Measurements from ENCODE around the gene JAG2. TPM values are rescaled to one million over a fixed set of nuclear protein-coding genes. Genes with fewer than 3 reads are reported as not detected.

JAG2 gene
- total RNA-seq, 1 donor from 2014 or later, result 26.1 TPM

- Histone ChIP-seq H3K27ac (replicated peaks) (no peak overlapping the region), H3K4me3 (no peak overlapping the region), H3K27me3 (ENCODE audit: low read depth) (peaks cover 51% of the 10 kb centered on the region), H3K9me3 (replicated peaks) (peaks cover 11% of the 10 kb centered on the region), H3K36me3 (no peaks in the 10 kb centered on the region), H3K4me1 (no peaks in the 10 kb centered on the region)
- intact Hi-C loops (cut with micrococcal nuclease), result no loop called here
- DNase-seq, result no peak
- no peak for TF ChIP-seq CTCF (IDR thresholded peaks at IDR 0.05; ENCODE audit: borderline replicate concordance)
Measured at GRCh38 chr14:105105158-105105557, 63.4 kb downstream of the JAG2 start.

GRCh38 chr14:105102893-105103292 lies 65.7 kb downstream of the JAG2 start:
- Histone ChIP-seq H3K36me3 (no peaks in the 10 kb centered on the region), H3K4me3 (no peak overlapping the region), H3K9me3 (replicated peaks) (peaks cover 17% of the 10 kb centered on the region), H3K27ac (replicated peaks) (no peak overlapping the region), H3K27me3 (ENCODE audit: low read depth) (peaks cover 51% of the 10 kb centered on the region), H3K4me1 (no peaks in the 10 kb centered on the region)
- no peak for DNase-seq
- intact Hi-C loops (cut with micrococcal nuclease), result no loop called here
- TF ChIP-seq CTCF (IDR thresholded peaks at IDR 0.05; ENCODE audit: borderline replicate concordance), result no peak

GRCh38 chr14:105102361-105102870 lies 66.2 kb downstream of the JAG2 start:
- Histone ChIP-seq H3K4me1 (no peaks in the 10 kb centered on the region), H3K27ac (replicated peaks) (no peak overlapping the region), H3K9me3 (replicated peaks) (peaks cover 17% of the 10 kb centered on the region), H3K4me3 (no peak overlapping the region), H3K27me3 (ENCODE audit: low read depth) (peaks cover 46% of the 10 kb centered on the region), H3K36me3 (no peaks in the 10 kb centered on the region)
- DNase-seq, result no peak
- intact Hi-C loops (cut with micrococcal nuclease), result no loop called here
- TF ChIP-seq CTCF (IDR thresholded peaks at IDR 0.05; ENCODE audit: borderline replicate concordance), result no peak

DNA sequence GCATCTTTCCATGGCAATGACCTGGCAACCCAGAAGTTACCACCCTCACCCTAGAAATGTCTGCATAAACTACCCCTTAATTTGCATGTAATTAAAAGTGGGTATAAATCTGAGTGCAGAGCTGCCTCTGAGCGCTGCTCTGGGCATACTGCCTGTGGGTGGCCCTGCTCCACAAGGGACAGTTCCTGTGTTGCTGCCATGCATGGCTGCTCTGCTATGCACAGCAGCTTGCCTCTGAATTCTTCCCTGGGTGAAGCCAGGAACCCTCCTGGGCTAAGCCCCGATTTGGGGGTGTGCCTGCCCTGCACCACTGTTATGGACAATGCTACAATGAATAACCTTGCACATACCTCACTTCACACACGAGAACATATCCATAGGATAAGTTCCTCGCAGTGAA lies 67.7 kb downstream of the JAG2 start:
- no peak for TF ChIP-seq CTCF (IDR thresholded peaks at IDR 0.05; ENCODE audit: borderline replicate concordance)
- H3K27me3 ChIP-seq (ENCODE audit: low read depth), result peaks cover 44% of the 10 kb centered on the region
- no peak overlapping the region for H3K4me3 ChIP-seq
- H3K4me1 ChIP-seq, result no peaks in the 10 kb centered on the region
- intact Hi-C loops (cut with micrococcal nuclease), result no loop called here
- peaks cover 17% of the 10 kb centered on the region for H3K9me3 ChIP-seq (replicated peaks)
- no peak overlapping the region for H3K27ac ChIP-seq (replicated peaks)
- DNase-seq, result no peak
- no peaks in the 10 kb centered on the region for H3K36me3 ChIP-seq

GRCh38 chr14:105099778-105100177 lies 68.8 kb downstream of the JAG2 start:
- Histone ChIP-seq H3K9me3 (replicated peaks) (peaks cover 17% of the 10 kb centered on the region), H3K27ac (replicated peaks) (no peak overlapping the region), H3K4me1 (no peaks in the 10 kb centered on the region), H3K27me3 (ENCODE audit: low read depth) (peaks cover 36% of the 10 kb centered on the region), H3K4me3 (no peak overlapping the region), H3K36me3 (no peaks in the 10 kb centered on the region)
- no peak for TF ChIP-seq CTCF (IDR thresholded peaks at IDR 0.05; ENCODE audit: borderline replicate concordance)
- DNase-seq, result no peak
- intact Hi-C loops (cut with micrococcal nuclease), result loop anchor here (10.0 kb wide), 1 partner anchor 255 kb away; no protein-coding TSS in a partner anchor

Measured in left ventricle myocardium inferior (tissue), 1 donor.